GM12801 (cell line): ENCODE measurements around the gene THSD4.

ENCODE experiments used
- CTCF ChIP-seq: IDR thresholded peaks from one replicate; pipeline ENCODE4 v1.5.1; 2011; ENCODE audit warnings: control low read depth; ENCODE audit not compliant: insufficient read length; ENCODE audit errors: extremely low read depth

The THSD4 gene

GRCh38 chr15:71124937-71125790 lies 9.9 kb downstream of the THSD4 start:
- no peak for TF ChIP-seq CTCF

- TF ChIP-seq CTCF, result no peak
Measured at GRCh38 chr15:71125831-71126450, 10.7 kb downstream of the THSD4 start.

GRCh38 chr15:71127083-71127482 lies 11.8 kb downstream of the THSD4 start:
- TF ChIP-seq CTCF, result no peak

GRCh38 chr15:71128939-71129562 lies 13.8 kb downstream of the THSD4 start:
- no peak for TF ChIP-seq CTCF

- TF ChIP-seq CTCF, result no peak
Measured at GRCh38 chr15:71129669-71130068, 14.4 kb downstream of the THSD4 start.

- no peak for TF ChIP-seq CTCF
Measured at GRCh38 chr15:71131601-71132362, 16.5 kb downstream of the THSD4 start.
